GM15510 (cell line): ENCODE data around the gene IPO11.

Experiments used
- POLR2A ChIP-seq: IDR thresholded peaks from 3 replicates; pipeline ENCODE4 v1.6.1; 2011; ENCODE audit warnings: borderline replicate concordance; ENCODE audit not compliant: insufficient read length; ENCODE audit errors: extremely low read depth

IPO11 gene

DNA sequence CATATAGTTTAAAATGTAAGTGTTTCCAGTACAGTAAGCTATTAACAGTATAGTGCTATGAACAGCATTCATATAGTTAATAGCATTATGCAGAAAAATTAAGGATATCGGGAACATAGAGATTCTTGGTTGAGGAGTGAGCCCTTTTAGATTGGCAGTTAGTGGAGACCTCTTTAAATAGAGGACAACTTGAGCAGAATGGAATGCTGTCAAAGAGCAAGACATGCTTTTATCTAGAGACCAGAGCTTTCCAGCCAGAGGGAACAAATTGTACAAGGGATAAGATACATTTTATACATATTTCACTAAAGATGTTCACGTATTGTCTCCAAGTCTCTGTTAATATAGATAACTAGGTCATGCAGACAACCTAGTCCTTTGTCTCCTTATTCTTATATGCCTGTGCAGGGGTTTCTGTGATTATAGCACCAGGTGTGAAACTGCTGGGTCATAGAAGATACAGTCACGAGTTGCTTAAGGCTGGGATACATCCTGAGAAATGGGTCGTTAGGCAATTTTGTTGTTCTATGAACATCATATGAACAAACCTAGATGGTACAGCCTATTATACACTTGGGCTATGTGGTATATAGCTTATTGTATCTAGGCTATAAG, 6.0 kb downstream of the IPO11 start:
- no peak for TF ChIP-seq POLR2A

- no peak for TF ChIP-seq POLR2A
Observed at GRCh38 chr5:62419609-62420008, 7.0 kb downstream of the IPO11 start.

GRCh38 chr5:62421414-62421813, 8.9 kb downstream of the IPO11 start:
- no peak for TF ChIP-seq POLR2A

GRCh38 chr5:62424763-62425162, 12.2 kb downstream of the IPO11 start:
- TF ChIP-seq POLR2A: no peak

DNA sequence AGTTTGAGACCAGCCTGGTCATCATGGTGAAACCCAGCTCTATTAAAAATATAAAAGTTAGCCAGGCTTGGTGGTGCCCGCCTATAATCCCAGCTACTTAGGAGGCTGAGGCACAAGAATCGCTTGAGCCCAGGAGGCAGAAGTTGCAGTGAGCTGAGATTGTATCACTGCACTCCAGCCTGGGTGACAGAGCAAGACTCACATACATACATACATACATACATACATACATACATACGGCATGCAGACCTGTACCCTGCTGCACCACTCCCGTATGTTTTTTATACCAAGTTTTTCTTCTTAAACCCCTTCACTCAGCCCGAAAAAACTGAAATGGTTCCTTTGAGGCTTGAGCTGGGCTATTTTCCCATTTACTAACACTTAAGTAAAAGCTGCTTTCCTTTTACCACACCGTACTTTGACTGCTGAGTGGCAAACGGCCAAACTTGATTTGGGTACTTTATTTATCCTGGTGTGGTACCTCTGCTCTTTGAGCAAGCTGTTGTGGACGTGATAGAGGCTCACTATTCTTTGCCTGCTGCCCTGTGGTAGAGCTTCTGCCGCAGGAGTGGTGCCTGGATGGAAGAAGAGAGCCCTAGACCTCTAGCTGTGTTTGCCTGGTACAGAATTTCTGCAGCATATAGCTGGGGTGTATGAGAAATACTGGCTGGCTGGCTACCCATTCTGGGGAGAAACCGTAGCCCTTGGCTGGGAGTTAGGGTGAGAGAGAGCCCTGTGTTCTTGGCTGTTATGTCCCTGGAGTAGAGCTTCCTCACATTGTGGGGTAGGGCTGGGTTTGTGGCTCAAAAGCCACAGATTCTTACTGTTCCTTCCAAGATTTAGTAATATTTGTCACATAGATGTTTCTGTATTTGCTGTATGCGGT, 19.4 kb downstream of the IPO11 start:
- no peak for TF ChIP-seq POLR2A

DNA sequence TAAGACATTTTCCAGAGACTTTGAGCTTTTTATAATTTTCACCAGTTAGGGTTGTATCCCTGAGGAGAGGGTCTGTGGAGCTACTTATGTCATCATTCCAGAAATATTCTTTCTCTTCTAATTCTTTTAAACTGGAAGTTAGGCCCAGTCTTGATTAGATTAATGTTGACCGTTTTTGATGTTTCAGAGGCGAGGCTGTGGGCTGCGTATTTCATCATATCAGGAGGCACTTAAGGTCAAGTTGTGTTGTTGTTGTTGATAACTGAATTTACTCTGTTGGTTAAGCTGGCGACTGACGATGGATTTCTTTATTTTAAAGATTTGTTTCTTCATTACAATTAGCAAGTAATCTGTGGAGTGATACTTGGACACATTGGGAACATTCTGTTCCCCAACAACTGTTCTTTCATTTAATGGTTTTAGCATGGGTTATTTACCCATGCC, 20.1 kb downstream of the IPO11 start:
- TF ChIP-seq POLR2A: no peak

GRCh38 chr5:62448528-62448927, 36.0 kb downstream of the IPO11 start:
- no peak for TF ChIP-seq POLR2A

DNA sequence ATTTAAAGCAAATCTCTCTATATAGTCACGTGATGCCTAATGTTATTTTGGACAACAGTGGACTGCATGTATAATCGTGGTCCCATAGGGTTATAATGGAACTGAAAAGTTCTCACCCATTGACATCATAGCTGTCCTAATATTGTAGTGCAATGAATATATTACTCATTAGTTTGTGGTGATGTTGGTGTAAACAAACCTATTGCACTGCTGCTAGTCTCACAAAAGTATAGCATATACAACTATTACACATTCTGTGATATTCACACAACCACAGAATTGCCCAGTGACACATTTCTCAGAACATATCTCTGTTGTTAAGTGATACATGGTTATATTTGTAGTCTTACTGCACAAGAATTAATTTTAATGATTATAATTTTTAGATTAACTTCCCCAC, 37.7 kb downstream of the IPO11 start:
- no peak for TF ChIP-seq POLR2A

DNA sequence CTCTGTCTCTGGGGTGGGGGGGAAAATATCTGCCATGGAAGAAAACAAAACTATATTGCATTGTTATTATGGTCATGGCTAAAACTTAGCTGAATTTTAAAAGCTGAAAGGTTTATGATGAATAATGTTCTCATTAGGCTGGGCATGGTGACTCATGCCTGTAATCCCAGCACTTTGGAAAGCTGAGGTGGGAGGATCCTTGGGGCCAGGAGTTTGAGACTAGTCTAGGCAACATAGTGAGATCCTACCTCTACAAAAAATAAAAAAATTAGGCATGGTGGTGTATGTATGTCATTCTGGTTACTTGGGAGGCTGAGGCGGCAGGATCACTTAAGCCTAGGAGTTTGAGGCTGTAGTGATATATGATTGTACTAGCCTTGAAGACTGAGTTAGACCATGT, 44.5 kb downstream of the IPO11 start:
- no peak for TF ChIP-seq POLR2A

DNA sequence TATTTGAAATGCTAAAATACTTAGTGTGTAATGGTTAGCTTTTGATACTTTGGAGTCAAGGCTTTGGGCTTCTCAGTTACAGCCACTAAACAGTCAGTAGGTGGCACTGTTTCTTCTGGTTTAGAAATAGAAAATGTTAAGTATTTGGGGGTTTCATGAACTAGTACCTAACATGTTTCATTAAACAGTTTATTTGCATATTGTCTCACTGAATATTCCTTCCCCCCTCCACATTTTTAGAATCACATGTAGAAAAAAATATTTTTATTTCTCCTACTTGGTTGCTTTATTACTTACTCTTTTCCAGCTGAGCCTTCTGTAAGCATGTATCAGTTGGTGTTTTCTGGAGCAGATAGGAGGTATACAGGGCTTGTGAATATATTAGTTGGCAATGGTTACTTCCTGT, 48.0 kb downstream of the IPO11 start:
- TF ChIP-seq POLR2A: no peak

- no peak for TF ChIP-seq POLR2A
Observed at GRCh38 chr5:62461561-62461960, 49.0 kb downstream of the IPO11 start.

DNA sequence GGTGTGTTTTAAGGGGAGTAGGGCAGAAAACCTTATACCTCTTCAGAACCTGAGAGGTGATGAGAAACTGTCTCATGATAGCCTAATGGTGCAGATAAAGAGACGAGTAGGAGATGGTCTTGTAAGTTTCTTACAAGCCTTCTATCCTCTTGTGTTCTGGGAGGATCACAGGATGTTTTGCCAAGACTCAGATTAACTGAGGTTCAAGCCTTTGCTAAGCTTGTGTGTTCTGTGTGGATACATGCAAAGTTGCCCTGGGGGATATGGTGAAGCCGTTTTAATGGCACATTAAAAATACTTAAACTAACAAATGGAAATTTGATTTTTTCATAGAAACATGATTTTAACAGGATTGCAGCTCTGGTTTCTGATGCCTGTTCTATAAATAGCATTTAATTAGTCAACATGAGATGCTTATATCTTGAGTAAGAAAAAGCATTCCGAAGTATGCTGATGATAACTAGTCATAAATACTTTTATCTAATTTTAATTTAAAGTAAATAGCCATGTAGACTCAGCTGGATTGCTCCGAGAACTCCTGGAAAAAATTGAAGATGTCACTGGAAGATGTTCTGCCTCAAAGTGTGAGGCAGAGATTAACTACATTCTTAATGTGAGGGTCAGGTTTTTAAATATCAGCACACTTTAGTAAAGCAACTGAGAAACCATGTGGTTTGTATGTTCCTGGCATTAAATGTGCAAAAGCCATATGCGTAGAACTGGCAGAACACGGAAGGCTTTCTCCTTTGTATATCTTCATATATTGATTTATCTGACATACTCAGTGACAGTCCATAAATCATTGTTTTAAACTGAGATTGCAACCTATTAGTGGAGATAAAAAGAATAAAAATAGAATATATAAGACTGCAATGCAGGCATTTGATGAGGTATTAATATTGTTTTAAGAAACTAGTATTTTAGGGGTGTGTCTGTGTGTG, 53.7 kb downstream of the IPO11 start:
- no peak for TF ChIP-seq POLR2A

DNA sequence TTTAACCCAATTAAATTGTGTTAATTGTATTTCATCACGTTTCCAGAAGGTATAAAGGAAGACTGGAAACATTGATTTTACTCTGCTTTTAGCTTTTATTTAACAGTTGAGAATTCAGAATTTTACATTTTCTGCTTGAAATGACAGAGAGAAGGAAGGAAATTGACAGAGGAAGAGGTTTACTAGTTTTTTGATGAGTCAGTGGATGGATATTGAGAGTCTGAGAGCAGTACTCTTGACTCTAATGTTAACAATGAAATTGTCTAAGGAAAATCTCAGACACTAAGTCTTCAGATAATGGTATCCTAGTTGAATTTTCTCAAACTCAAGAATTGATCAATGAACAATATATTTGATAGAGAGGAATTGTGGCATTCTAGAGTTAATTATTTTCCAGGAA, 60.6 kb downstream of the IPO11 start:
- TF ChIP-seq POLR2A: no peak

DNA sequence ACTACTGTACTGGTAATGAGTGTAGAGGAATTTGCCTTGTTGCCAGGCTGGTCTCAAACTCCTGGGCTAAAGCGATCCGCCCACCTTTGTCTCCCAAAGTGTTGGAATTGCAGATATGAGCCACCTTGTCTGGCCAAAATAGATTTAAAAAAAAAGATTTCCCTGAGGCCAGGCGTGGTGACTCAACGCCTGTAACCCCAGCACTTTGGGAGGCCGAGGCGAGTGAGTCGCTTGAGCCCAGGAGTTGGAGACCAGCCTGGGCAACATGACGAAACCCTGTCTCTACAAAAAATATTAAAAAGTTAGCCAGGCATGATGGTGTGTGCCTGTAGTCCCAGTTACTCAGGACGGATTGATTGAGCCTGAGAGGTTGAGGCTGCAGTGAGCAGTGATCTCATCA, 62.5 kb downstream of the IPO11 start:
- no peak for TF ChIP-seq POLR2A

- TF ChIP-seq POLR2A: no peak
Observed at GRCh38 chr5:62477801-62478200, 65.2 kb downstream of the IPO11 start.
